ENCODE results near the gene FXYD5. TPM values are rescaled to one million over a fixed set of nuclear protein-coding genes. Genes with fewer than 3 reads are reported as not detected.

FXYD5 gene
- total and polyA plus RNA-seq, 8 donors: 10.3 to 118 (median 43.8) TPM

- H3K27me3 ChIP-seq: no peaks in the 10 kb centered on the region
- peaks cover 29 to 72% (median 48%) of the 10 kb centered on the region in 4 donors for H3K4me1 ChIP-seq
- 24 to 57% (median 53%) methylated on average over 7 to 13 of the region's 13 CpGs for WGBS, 5 donors
- H3K4me3 ChIP-seq: peak overlapping the region; percentile 24 to 59 (median 49)
- peak; percentile 48 to 71 for DNase-seq
- peak overlapping the region; percentile 87 to 95 (median 88) for H3K27ac ChIP-seq
- TF ChIP-seq POLR2AphosphoS5 (IDR thresholded peaks at IDR 0.05) (peak in 1 of 3 donors; percentile 50), EP300 (IDR thresholded peaks at IDR 0.05) (no peak), POLR2A (IDR thresholded peaks at IDR 0.05) (no peak), CTCF (IDR thresholded peaks at IDR 0.05) (no peak)
- no peaks in the 10 kb centered on the region for H3K9me3 ChIP-seq
- intact Hi-C loops (cut with DNase I; ENCODE audit: low total_unique reads): no loop called here
- H3K36me3 ChIP-seq: peaks cover 0 to 17% (median 5%) of the 10 kb centered on the region in 4 donors
Observed at GRCh38 chr19:35118268-35119020, 36.1 kb upstream of the FXYD5 start.

- peak overlapping the region; percentile 24 to 59 (median 49) for H3K4me3 ChIP-seq
- peaks cover 0 to 17% (median 5%) of the 10 kb centered on the region in 4 donors for H3K36me3 ChIP-seq
- H3K9me3 ChIP-seq: no peaks in the 10 kb centered on the region
- H3K27ac ChIP-seq: peak overlapping the region; percentile 87 to 95 (median 88)
- 26 to 65% (median 43%) methylated on average over 14 of the region's 14 CpGs for WGBS, 5 donors
- DNase-seq: peak in 1 of 2 donors; percentile 49
- H3K4me1 ChIP-seq: peaks cover 36 to 72% (median 54%) of the 10 kb centered on the region in 4 donors
- TF ChIP-seq POLR2AphosphoS5 (IDR thresholded peaks at IDR 0.05) (peak in 1 of 3 donors; percentile 11), POLR2A (IDR thresholded peaks at IDR 0.05) (no peak)
- intact Hi-C loops (cut with DNase I; ENCODE audit: low total_unique reads): no loop called here
- no peaks in the 10 kb centered on the region for H3K27me3 ChIP-seq
Observed at GRCh38 chr19:35119091-35119490, 35.4 kb upstream of the FXYD5 start.

GRCh38 chr19:35119578-35120155 is 34.9 kb upstream of the FXYD5 start:
- no peak for TF ChIP-seq EP300 (IDR thresholded peaks at IDR 0.05)
- no peak for TF ChIP-seq POLR2AphosphoS5 (IDR thresholded peaks at IDR 0.05)
- TF ChIP-seq POLR2A (IDR thresholded peaks at IDR 0.05): no peak
- no peak for TF ChIP-seq CTCF (IDR thresholded peaks at IDR 0.05)
- Histone ChIP-seq H3K4me3 (peak overlapping the region in 2 of 4 donors; percentile 24 to 59), H3K9me3 (no peaks in the 10 kb centered on the region), H3K27ac (peak overlapping the region in 4 of 5 donors; percentile 87 to 92 (median 88)), H3K4me1 (peaks cover 38 to 72% (median 55%) of the 10 kb centered on the region in 4 donors), H3K36me3 (peaks cover 0 to 17% (median 5%) of the 10 kb centered on the region in 4 donors), H3K27me3 (no peaks in the 10 kb centered on the region)
- no peak for DNase-seq
- intact Hi-C loops (cut with DNase I; ENCODE audit: low total_unique reads): no loop called here
- WGBS, 5 donors: 66 to 81% (median 73%) methylated on average over 9 of the region's 9 CpGs

GRCh38 chr19:35120492-35120891 is 34.0 kb upstream of the FXYD5 start:
- peak in 1 of 2 donors; percentile 74 for DNase-seq
- Histone ChIP-seq H3K27me3 (no peaks in the 10 kb centered on the region), H3K27ac (peak overlapping the region; percentile 65 to 92 (median 88)), H3K36me3 (peaks cover 0 to 17% (median 5%) of the 10 kb centered on the region in 4 donors), H3K4me1 (peaks cover 40 to 72% (median 58%) of the 10 kb centered on the region in 4 donors), H3K9me3 (no peaks in the 10 kb centered on the region), H3K4me3 (peak overlapping the region in 1 of 4 donors; percentile 24)
- TF ChIP-seq POLR2A (IDR thresholded peaks at IDR 0.05) (no peak), POLR2AphosphoS5 (IDR thresholded peaks at IDR 0.05) (peak in 1 of 3 donors; percentile 24)
- WGBS, 5 donors: 36 to 53% (median 49%) methylated on average over 7 of the region's 7 CpGs
- intact Hi-C loops (cut with DNase I; ENCODE audit: low total_unique reads): no loop called here

GRCh38 chr19:35120898-35121297 is 33.6 kb upstream of the FXYD5 start:
- 53 to 74% (median 65%) methylated on average over 7 of the region's 7 CpGs for WGBS, 5 donors
- Histone ChIP-seq H3K27me3 (no peaks in the 10 kb centered on the region), H3K9me3 (no peaks in the 10 kb centered on the region), H3K4me3 (peak overlapping the region in 1 of 4 donors; percentile 24), H3K27ac (peak overlapping the region; percentile 65 to 92 (median 88)), H3K4me1 (peaks cover 44 to 76% (median 62%) of the 10 kb centered on the region in 4 donors), H3K36me3 (peaks cover 0 to 17% (median 5%) of the 10 kb centered on the region in 4 donors)
- intact Hi-C loops (cut with DNase I; ENCODE audit: low total_unique reads): no loop called here
- DNase-seq: no peak
- no peak for TF ChIP-seq CTCF (IDR thresholded peaks at IDR 0.05)
- TF ChIP-seq POLR2AphosphoS5 (IDR thresholded peaks at IDR 0.05): no peak
- no peak for TF ChIP-seq EP300 (IDR thresholded peaks at IDR 0.05)

All from stomach (tissue), 9 donors.